GM12892 (cell line): ENCODE measurements around the gene VAMP1.
A peak's percentile ranks its signal among the peaks of the same experiment; 100 is the strongest.

Source experiments
- DNase-seq: peaks from one replicate; pipeline ENCODE4 v3.0.0; 2011; ENCODE audit not compliant: insufficient read length
- FAIRE-seq: peaks from 2 replicates; lab custom pipeline; 2011; peaks lifted over from hg19 to GRCh38; lab: Jason Lieb, UNC
- POLR2A ChIP-seq: IDR thresholded peaks from 2 replicates; pipeline ENCODE4 v1.6.1; 2011; ENCODE audit warnings: low read depth, low read length, control low read depth
- POLR2AphosphoS5 ChIP-seq: IDR thresholded peaks from 2 replicates; pipeline ENCODE4 v1.6.1; 2011; ENCODE audit warnings: low read depth, low read length, control low read depth
- TAF1 ChIP-seq: IDR thresholded peaks from 2 replicates; pipeline ENCODE4 v1.6.1; 2011; ENCODE audit warnings: low read depth, mild to moderate bottlenecking, control low read depth, low read length, borderline replicate concordance

Gene VAMP1

DNA sequence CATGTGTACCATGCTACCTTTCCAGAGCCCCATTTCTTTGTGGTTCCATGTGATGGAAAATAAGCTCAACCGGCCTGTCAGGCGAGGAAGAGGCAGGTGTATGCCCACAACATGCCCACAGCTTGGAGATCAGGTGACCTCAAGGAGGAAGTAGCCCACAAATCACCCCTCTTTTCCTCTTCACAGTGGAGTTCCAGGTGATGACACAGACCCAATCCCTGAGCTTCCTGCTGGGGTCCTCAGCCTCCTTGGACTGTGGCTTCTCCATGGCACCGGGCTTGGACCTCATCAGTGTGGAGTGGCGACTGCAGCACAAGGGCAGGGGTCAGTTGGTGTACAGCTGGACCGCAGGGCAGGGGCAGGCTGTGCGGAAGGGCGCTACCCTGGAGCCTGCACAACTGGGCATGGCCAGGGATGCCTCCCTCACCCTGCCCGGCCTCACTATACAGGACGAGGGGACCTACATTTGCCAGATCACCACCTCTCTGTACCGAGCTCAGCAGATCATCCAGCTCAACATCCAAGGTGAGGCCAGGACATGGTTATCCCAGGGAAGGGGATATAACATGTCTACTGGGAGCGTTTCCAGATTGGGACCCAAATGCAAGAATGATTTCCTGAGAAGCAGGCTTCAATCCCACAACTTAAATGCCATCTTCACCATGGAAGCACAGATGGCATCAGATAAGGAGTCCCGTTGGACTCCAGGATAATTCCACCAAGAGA is 13.1 kb downstream of the VAMP1 start:
- FAIRE-seq: no peak
- no peak for DNase-seq
- TF ChIP-seq POLR2A: peak; percentile 69
- TF ChIP-seq POLR2AphosphoS5: no peak
- TF ChIP-seq TAF1: no peak

DNA sequence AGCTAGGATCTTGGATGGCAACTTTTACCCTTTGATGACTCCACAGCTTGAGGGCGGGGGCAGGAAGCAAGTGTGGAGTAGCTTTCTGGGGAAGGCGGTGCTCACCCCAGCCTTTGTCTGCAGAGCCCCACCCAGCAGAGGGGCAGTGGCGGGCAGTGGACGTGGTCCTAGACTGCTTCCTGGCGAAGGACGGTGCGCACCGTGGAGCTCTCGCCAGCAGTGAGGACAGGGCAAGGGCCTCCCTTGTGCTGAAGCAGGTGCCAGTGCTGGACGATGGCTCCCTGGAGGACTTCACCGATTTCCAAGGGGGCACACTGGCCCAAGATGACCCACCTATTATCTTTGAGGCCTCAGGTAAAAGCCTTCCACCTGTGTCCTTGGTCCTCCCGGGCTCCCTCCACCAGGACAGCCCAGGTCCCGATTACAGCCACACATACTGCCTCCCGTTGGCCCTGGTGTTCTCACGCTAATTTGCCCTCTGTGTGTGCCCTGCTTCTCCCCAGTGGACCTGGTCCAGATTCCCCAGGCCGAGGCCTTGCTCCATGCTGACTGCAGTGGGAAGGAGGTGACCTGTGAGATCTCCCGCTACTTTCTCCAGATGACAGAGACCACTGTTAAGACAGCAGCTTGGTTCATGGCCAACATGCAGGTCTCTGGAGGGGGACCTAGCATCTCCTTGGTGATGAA is 17.4 kb downstream of the VAMP1 start:
- TF ChIP-seq POLR2A (peak; percentile 50; the same call in 1 of the 2 replicates), POLR2AphosphoS5 (peak; percentile 69; the same call in 1 of the 2 replicates), TAF1 (no peak)
- DNase-seq (no peak), FAIRE-seq (no peak)

DNA sequence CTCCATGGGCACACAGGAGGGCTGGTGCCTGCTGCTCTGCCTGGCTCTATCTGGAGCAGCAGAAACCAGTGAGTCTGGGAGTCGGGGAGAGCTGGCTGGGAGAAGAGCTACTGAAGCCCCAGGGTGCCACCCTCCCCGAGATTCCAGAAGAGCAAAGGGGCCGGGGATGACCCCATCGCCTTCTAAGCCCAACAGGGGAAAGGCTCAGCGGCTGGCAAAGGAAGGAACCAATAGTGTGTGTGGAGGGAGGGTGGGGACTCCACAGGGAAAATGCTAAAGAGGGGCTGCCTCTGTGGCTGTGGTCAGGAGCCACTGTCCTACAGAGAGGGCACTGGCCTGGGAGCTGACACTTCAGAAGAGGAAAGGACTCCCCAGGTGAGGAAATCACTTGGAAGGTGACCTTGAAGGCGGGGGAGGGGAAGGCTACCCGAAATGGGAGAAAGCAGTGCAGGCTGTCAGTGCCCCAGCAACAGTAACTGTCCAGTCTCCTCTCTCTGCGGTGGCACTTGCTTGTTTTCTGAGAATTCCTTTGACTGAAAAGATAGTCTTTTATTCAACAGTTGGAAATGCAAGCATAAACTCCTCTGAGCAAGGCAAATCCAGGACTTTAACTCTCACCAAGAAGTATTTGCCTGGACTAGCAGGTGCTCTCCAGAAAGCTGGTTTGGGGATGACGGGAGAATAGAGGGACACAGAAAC is 18.1 kb downstream of the VAMP1 start:
- no peak for FAIRE-seq
- TF ChIP-seq POLR2A: no peak
- TF ChIP-seq POLR2AphosphoS5: no peak
- no peak for TF ChIP-seq TAF1
- DNase-seq: no peak

DNA sequence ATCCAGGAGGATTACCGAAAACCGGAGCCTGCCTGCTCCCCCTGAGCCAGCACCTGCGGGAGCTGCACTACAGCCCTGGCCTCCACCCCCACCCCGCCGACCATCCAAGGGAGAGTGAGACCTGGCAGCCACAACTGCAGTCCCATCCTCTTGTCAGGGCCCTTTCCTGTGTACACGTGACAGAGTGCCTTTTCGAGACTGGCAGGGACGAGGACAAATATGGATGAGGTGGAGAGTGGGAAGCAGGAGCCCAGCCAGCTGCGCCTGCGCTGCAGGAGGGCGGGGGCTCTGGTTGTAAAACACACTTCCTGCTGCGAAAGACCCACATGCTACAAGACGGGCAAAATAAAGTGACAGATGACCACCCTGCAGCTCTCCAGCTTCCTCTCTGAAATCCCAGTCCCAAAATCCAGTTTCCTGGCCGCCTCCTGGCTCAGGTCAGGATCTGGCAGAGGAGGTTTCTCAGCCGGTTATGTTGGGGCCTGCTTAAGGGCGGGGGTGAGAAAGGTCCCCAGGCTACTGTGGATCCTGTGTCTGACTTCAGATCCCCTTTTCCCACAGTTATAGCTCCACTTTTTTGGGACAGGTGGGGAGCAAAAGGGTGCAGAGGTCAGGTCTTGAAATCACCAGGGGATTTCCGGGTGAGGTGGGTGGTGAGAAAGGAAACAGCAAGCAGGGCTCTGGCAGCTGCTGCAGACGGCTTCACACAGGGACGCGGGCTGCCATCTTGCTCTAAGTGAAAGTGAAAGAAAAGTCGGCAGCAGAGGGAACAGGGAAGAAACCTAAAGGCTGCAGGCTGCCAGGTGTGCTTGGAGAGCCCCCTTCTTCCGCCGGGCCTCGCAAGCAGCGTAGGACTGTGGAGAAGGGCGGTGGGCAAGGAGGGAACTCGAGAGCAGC is 18.9 kb downstream of the VAMP1 start, which contains the start of gene TAPBPL:
TSS of gene TAPBPL (plus strand) at position 695 of the 897 bp plus-strand sequence. CDS start 207 bp downstream, outside the sequence.
- DNase-seq (peak; percentile 81), FAIRE-seq (peak; percentile 98)
- TF ChIP-seq POLR2A: peak; percentile 54; the same call in 1 of the 2 replicates
- peak; percentile 72 for TF ChIP-seq POLR2AphosphoS5
- peak; percentile 78; the same call in 1 of the 2 replicates for TF ChIP-seq TAF1

DNA sequence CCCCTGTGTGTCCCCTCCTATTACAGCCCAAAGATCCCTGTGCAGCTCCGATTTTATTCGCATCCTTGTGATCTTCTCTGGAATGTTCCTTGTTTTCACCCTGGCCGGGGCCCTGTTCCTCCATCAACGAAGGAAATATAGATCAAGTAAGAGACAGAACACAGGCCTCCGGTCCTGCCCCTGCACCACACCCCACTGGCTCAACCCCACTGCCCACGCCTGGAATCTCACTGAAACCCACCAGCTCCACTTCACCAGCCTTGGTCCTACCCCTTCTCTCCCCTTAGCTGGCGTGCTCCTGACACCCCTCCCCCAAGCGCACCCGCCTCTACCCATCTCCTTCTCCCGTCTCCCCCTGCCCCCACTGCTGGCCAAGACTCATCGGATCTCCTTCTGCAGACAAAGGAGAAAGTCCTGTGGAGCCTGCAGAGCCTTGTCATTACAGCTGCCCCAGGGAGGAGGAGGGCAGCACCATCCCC is 19.6 kb downstream of the VAMP1 start:
- DNase-seq (no peak), FAIRE-seq (no peak)
- TF ChIP-seq POLR2AphosphoS5 (no peak), POLR2A (no peak), TAF1 (no peak)

DNA sequence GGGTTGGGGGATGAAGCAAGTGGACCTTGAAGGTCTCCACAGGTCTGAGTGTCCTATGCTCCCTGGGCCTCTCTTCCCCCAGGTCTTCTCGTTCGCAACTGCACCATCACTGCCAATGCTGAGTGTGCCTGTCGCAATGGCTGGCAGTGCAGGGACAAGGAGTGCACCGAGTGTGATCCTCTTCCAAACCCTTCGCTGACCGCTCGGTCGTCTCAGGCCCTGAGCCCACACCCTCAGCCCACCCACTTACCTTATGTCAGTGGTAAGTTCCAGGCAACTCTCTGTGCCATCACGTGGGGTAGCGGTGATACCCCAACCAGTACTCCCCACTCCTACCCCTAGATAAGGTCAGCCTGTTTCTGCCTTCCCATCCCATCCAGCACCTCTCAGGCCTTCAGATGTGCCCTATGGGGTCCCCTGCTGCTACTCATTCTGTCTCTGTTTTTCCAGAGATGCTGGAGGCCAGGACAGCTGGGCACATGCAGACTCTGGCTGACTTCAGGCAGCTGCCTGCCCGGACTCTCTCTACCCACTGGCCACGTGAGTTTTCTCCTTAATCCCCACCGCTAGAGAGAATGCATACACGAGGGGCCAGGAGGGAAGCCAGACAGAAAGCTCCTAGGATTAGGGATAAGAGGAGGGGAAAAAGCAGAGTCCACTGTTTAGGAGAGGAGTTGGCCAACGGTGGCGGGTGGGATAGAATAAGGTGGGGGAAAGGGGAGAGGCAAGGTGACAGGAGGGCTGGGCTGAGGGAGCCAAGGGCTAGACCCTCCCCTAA is 20.2 kb downstream of the VAMP1 start:
- FAIRE-seq: peak; percentile 85
- TF ChIP-seq TAF1: no peak
- TF ChIP-seq POLR2A: no peak
- no peak for TF ChIP-seq POLR2AphosphoS5
- DNase-seq: no peak

DNA sequence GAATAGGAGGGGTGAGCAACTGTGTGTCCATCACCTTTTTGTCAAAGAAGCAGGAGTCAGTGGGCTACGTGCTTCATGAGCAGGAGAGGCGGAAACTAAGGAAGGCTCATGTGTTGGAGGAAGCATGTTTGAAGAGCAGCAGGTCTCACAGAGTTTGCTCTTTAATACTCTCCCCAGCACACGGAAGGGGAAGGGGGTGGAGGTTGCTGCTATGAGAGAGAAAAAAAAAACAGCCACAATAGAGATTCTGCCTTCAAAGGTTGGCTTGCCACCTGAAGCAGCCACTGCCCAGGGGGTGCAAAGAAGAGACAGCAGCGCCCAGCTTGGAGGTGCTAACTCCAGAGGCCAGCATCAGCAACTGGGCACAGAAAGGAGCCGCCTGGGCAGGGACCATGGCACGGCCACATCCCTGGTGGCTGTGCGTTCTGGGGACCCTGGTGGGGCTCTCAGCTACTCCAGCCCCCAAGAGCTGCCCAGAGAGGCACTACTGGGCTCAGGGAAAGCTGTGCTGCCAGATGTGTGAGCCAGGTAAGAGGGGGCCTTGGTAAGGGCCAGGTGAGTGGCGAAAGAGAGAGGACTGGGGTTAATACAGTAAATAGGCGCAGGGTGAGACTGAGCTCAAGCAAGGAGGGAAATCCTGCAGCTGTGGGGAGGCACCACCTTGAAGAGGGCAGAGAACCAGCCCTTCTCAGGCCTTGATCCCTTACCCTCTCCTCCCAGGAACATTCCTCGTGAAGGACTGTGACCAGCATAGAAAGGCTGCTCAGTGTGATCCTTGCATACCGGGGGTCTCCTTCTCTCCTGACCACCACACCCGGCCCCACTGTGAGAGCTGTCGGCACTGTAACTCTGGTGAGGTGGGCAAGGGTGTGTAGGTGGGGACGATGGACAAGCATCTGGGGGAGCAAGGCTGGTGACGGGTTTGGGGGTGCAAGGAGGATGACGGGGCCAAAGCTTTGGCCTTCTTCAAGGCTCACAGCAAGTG is 25.5 kb downstream of the VAMP1 start, which contains the start of gene CD27:
TSS of gene CD27 (plus strand) at position 252 of the 985 bp plus-strand sequence. CDS start at position 393, 141 bp downstream.
- peak; percentile 84 for FAIRE-seq
- TF ChIP-seq POLR2A: peak; percentile 21; the same call in 1 of the 2 replicates
- peak; percentile 3; the same call in 1 of the 2 replicates for TF ChIP-seq POLR2AphosphoS5
- peak; percentile 9; the same call in 1 of the 2 replicates for TF ChIP-seq TAF1

DNA sequence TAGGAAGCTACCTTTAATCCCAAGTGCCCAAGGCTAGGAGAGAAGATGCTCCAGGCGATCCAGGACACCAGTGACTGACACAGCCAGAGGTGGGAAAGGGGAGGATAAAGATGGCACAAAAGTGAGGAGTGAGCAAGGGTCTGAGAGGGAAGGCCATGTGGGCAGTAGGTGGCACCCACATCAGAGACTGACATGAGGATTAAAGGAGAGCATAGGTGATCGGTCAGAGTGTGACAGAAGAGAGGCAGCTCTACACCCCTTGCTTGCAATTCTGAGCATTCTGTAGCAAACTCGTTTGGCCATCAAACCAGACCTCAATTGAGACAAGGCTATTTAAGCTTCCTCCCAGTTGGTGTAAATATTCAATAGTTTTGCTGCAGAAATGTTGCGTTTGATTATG is 26.4 kb downstream of the VAMP1 start:
- TF ChIP-seq POLR2AphosphoS5 (peak; percentile 3; the same call in 1 of the 2 replicates), POLR2A (no peak)
- DNase-seq: no peak
- peak; percentile 94 for FAIRE-seq

More for the DNA sequence above, 25.5 kb downstream of the VAMP1 start, which contains the start of gene CD27:
- DNase-seq: no peak
